Gastrocnemius medialis (tissue), 4 donors: Measurements from ENCODE around the gene RELCH. TPM values are rescaled to one million over a fixed set of nuclear protein-coding genes. Genes with fewer than 3 reads are reported as not detected.

Experiments
- ATAC-seq, 2 donors: fragments of 150-250 bp; one replicate each; pipeline ENCODE4 v1.9.1; 2016
- DNase-seq, 2 donors: peaks; one replicate each; pipeline ENCODE4 v3.0.0-alpha.2; 2019
- H3K27ac ChIP-seq, 4 donors: fragments of 200-600 bp; sonication (generic); 1 replicate in 1 of 4; 2 replicates in 3 of 4; pipeline ENCODE4 v1.5.1; 2016 to 2018; ENCODE audit warnings: mild to moderate bottlenecking in 2 of 4, moderate library complexity in 1 of 4
- H3K27me3 ChIP-seq, 3 donors: fragments of 200-600 bp; sonication (generic) in 2 of 3; 1 replicate in 1 of 3; 2 replicates in 2 of 3; pipeline versions ENCODE4 v1.5.1 to v1.6.0; 2016 to 2019; ENCODE audit warnings: mild to moderate bottlenecking in 1 of 3, moderate library complexity in 1 of 3
- H3K36me3 ChIP-seq, 2 donors: fragments of 200-600 bp; sonication (generic) in 1 of 2; one replicate each; pipeline ENCODE4 v1.5.1; 2017 to 2018
- H3K4me1 ChIP-seq, 2 donors: fragments of 200-600 bp; sonication (generic) in 1 of 2; one replicate each; pipeline ENCODE4 v1.5.1; 2016 to 2017; ENCODE audit warnings: mild to moderate bottlenecking in 2 of 2
- H3K4me3 ChIP-seq, 4 donors: fragments of 200-600 bp; sonication (generic) in 3 of 4; 1 replicate in 1 of 4; 2 replicates in 3 of 4; pipeline ENCODE4 v1.5.1; 2016 to 2019; ENCODE audit warnings: mild to moderate bottlenecking in 2 of 4
- H3K9me3 ChIP-seq, 3 donors: fragments of 200-600 bp; sonication (generic) in 2 of 3; 1 replicate in 1 of 3; 2 replicates in 2 of 3; pipeline ENCODE4 v1.5.1; 2016 to 2019
- CTCF ChIP-seq, 5 experiments: fragments of 450-650 bp in 3 of 5; fragments of 200-600 bp in 2 of 5; sonication (generic) in 2 of 5; IDR thresholded peaks in 4 of 5; conservative IDR thresholded peaks in 1 of 5; 1 replicate in 4 of 5; 2 replicates in 1 of 5; pipeline ENCODE4 v1.5.1; 2016 to 2019; ENCODE audit warnings: antibody characterized with exemption in 5 of 5, mild to moderate bottlenecking in 3 of 5, moderate library complexity in 3 of 5
- POLR2A ChIP-seq, 2 donors: fragments of 450-650 bp; IDR thresholded peaks; one replicate each; pipeline ENCODE4 v1.6.1; 2017; ENCODE audit warnings: antibody characterized with exemption in 2 of 2, mild to moderate bottlenecking in 2 of 2, moderate library complexity in 2 of 2
- in situ Hi-C, 4 donors: fragments of 200-750 bp; cut with MboI; loops; one replicate each; pipeline versions ENCODE4 v1.15.0 to v1.8.0; 2017; ENCODE audit warnings: low sequenced_read_pairs in 4 of 4
- intact Hi-C: fragments of 100-400 bp; cut with DNase I; formaldehyde crosslinking; loops from one replicate; pipeline ENCODE4 v1.15.1; 2023; ENCODE audit warnings: low total_unique reads
- total RNA-seq, 4 donors: library from RNA; depleted of rRNA; stranded (reverse); fragments of >200 nt; gene quantifications; one replicate each; pipeline versions ENCODE4 v1.1.0 to v1.2.3, GENCODE V29; 2016

RELCH gene
- total RNA-seq, 4 donors from 2014 or later = 8.4 to 16.8 (median 12.6) TPM

- in situ Hi-C loops = no loop called here
- ATAC-seq = no peak
Measured at GRCh38 chr18:62332964-62333695, 146.1 kb downstream of the RELCH start.

GRCh38 chr18:62334120-62334519, 147.1 kb downstream of the RELCH start:
- no peaks in the 10 kb centered on the region for H3K9me3 ChIP-seq
- no peak overlapping the region for H3K27ac ChIP-seq
- in situ Hi-C loops (no loop called here), intact Hi-C loops (loop anchor here (5.0 kb wide), 1 partner anchor 383 kb away; the partner anchor contains the start of gene PHLPP1)
- no peaks in the 10 kb centered on the region for H3K4me1 ChIP-seq
- H3K27me3 ChIP-seq = peaks cover 18 to 31% (median 20%) of the 10 kb centered on the region in 3 donors
- H3K4me3 ChIP-seq = no peak overlapping the region
- H3K36me3 ChIP-seq = no peaks in the 10 kb centered on the region
- peak in 1 of 2 donors; percentile 32 for ATAC-seq
- TF ChIP-seq CTCF (IDR thresholded peaks at IDR 0.05 in 4 of 5, conservative IDR thresholded peaks at IDR 0.05 in 1 of 5) = no peak
- no peak for TF ChIP-seq POLR2A (IDR thresholded peaks at IDR 0.05)
- no peak for DNase-seq

More at GRCh38 chr18:62332964-62333695, 146.1 kb downstream of the RELCH start:
- Histone ChIP-seq H3K27ac (no peak overlapping the region), H3K27me3 (peaks cover 28 to 40% (median 30%) of the 10 kb centered on the region in 3 donors), H3K9me3 (no peaks in the 10 kb centered on the region), H3K4me3 (no peak overlapping the region), H3K36me3 (no peaks in the 10 kb centered on the region), H3K4me1 (no peaks in the 10 kb centered on the region)
- intact Hi-C loops = loop anchor here (5.0 kb wide), 1 partner anchor 384 kb away; the partner anchor contains the start of gene PHLPP1
- TF ChIP-seq CTCF (IDR thresholded peaks at IDR 0.05 in 4 of 5, conservative IDR thresholded peaks at IDR 0.05 in 1 of 5) (no peak), POLR2A (IDR thresholded peaks at IDR 0.05) (no peak)
- no peak for DNase-seq

GRCh38 chr18:62335494-62335893, 148.4 kb downstream of the RELCH start:
- Histone ChIP-seq H3K4me1 (no peaks in the 10 kb centered on the region), H3K4me3 (no peak overlapping the region), H3K27me3 (peaks cover 5 to 18% (median 10%) of the 10 kb centered on the region in 3 donors), H3K36me3 (no peaks in the 10 kb centered on the region), H3K9me3 (no peaks in the 10 kb centered on the region), H3K27ac (no peak overlapping the region)
- in situ Hi-C loops = no loop called here
- intact Hi-C loops = no loop called here
- DNase-seq = no peak
- ATAC-seq = no peak
- TF ChIP-seq CTCF (IDR thresholded peaks at IDR 0.05 in 4 of 5, conservative IDR thresholded peaks at IDR 0.05 in 1 of 5) (no peak), POLR2A (IDR thresholded peaks at IDR 0.05) (no peak)

GRCh38 chr18:62336618-62337017, 149.6 kb downstream of the RELCH start:
- peaks cover 0 to 13% (median 5%) of the 10 kb centered on the region in 3 donors for H3K27me3 ChIP-seq

More at GRCh38 chr18:62336618-62337017, 149.6 kb downstream of the RELCH start:
- Histone ChIP-seq H3K4me1 (no peaks in the 10 kb centered on the region), H3K27ac (no peak overlapping the region), H3K4me3 (no peak overlapping the region), H3K9me3 (no peaks in the 10 kb centered on the region), H3K36me3 (no peaks in the 10 kb centered on the region)
- ATAC-seq (no peak), DNase-seq (no peak)
- in situ Hi-C loops (no loop called here), intact Hi-C loops (no loop called here)
- TF ChIP-seq CTCF (IDR thresholded peaks at IDR 0.05 in 4 of 5, conservative IDR thresholded peaks at IDR 0.05 in 1 of 5) (no peak), POLR2A (IDR thresholded peaks at IDR 0.05) (no peak)
